Fibroblast of peridontal ligament (primary cell): ENCODE results near the gene OR52E6.

Source experiments
- DNase-seq: peaks from one replicate; pipeline ENCODE4 v3.0.0-alpha.2; 2010; ENCODE audit errors: extremely low read depth

OR52E6 gene

GRCh38 chr11:5803982-5804381 is 37.7 kb downstream of the OR52E6 start:
- DNase-seq: no peak

- DNase-seq: no peak
Measured at GRCh38 chr11:5796541-5796940, 45.2 kb downstream of the OR52E6 start.

GRCh38 chr11:5791165-5791564 is 50.5 kb downstream of the OR52E6 start, which contains the start of gene OR52N1:
Gene OR52N1 (minus strand): TSS chr11:5791265. CDS start chr11:5788816, 2,449 bp downstream.
- no peak for DNase-seq
